H9 (cell line): Measurements from ENCODE around the gene ST6GALNAC6. TPM values are rescaled to one million over a fixed set of nuclear protein-coding genes. Genes with fewer than 3 reads are reported as not detected.

ENCODE experiments used
- DNase-seq: peaks from one replicate; pipeline ENCODE4 v3.0.0-alpha.2; 2017
- H2AFZ ChIP-seq: one replicate; pipeline ENCODE4 v1.6.1; 2013; ENCODE audit warnings: mild to moderate bottlenecking, low read length, control low read depth, moderate library complexity
- H2AK5ac ChIP-seq: 2 replicates; pipeline ENCODE4 v1.6.1; 2013; ENCODE audit warnings: low read length, control low read depth, mixed read lengths; ENCODE audit not compliant: insufficient read length
- H2BK120ac ChIP-seq: one replicate; pipeline ENCODE4 v1.6.1; 2013; ENCODE audit warnings: low read depth, mild to moderate bottlenecking, low read length, control low read depth, inconsistent platforms; ENCODE audit not compliant: poor library complexity, severe bottlenecking
- H2BK12ac ChIP-seq: 2 replicates; pipeline ENCODE4 v1.6.1; 2013; ENCODE audit warnings: low read length, control low read depth, mixed read lengths, low read depth; ENCODE audit not compliant: insufficient read length
- H2BK15ac ChIP-seq: 2 replicates; pipeline ENCODE4 v1.6.1; 2013; ENCODE audit warnings: low read depth, low read length, control low read depth
- H2BK20ac ChIP-seq: one replicate; pipeline ENCODE4 v1.6.1; 2013; ENCODE audit warnings: low read depth, mild to moderate bottlenecking, low read length, control low read depth, inconsistent platforms; ENCODE audit not compliant: poor library complexity, severe bottlenecking
- H2BK5ac ChIP-seq: 2 replicates; pipeline ENCODE4 v1.6.1; 2013; ENCODE audit warnings: low read length, control low read depth, mixed read lengths; ENCODE audit not compliant: insufficient read length
- H3K14ac ChIP-seq: 2 replicates; pipeline ENCODE4 v1.6.1; 2013; ENCODE audit warnings: low read length, control low read depth; ENCODE audit not compliant: insufficient read depth
- H3K18ac ChIP-seq: 2 replicates; pipeline ENCODE4 v1.6.1; 2013; ENCODE audit warnings: low read depth, mild to moderate bottlenecking, mixed read lengths, low read length, control low read depth; ENCODE audit not compliant: insufficient read length
- H3K23ac ChIP-seq: 2 replicates; pipeline ENCODE4 v1.6.1; 2013; ENCODE audit warnings: low read length, control low read depth, mixed read lengths, low read depth; ENCODE audit not compliant: insufficient read length
- H3K23me2 ChIP-seq: 2 replicates; pipeline ENCODE4 v1.6.1; 2013; ENCODE audit warnings: low read depth, mild to moderate bottlenecking, mixed read lengths, low read length, control low read depth; ENCODE audit not compliant: insufficient read length, poor library complexity, severe bottlenecking
- H3K27ac ChIP-seq: 2 replicates; pipeline ENCODE4 v1.5.1; 2013; ENCODE audit warnings: low read length, control low read depth, mixed read lengths, low read depth; ENCODE audit not compliant: insufficient read length
- H3K27me3 ChIP-seq: 2 replicates; pipeline ENCODE4 v1.6.1; 2013; ENCODE audit warnings: low read length, control low read depth, inconsistent platforms; ENCODE audit not compliant: insufficient read depth
- H3K4ac ChIP-seq: 2 replicates; pipeline ENCODE4 v1.6.1; 2013; ENCODE audit warnings: low read depth, mild to moderate bottlenecking, control low read depth, inconsistent platforms, low read length, moderate library complexity
- H3K4me1 ChIP-seq: 2 replicates; pipeline ENCODE4 v1.6.1; 2013; ENCODE audit warnings: low read length, control low read depth, inconsistent platforms; ENCODE audit not compliant: insufficient read depth
- H3K4me2 ChIP-seq: 2 replicates; pipeline ENCODE4 v1.6.1; 2013; ENCODE audit warnings: low read length, control low read depth, mixed read lengths; ENCODE audit not compliant: insufficient read length, insufficient read depth
- H3K56ac ChIP-seq: 2 replicates; pipeline ENCODE4 v1.6.1; 2013; ENCODE audit warnings: low read depth, mild to moderate bottlenecking, mixed read lengths, low read length, control low read depth; ENCODE audit not compliant: insufficient read length
- H3K79me1 ChIP-seq: 2 replicates; pipeline ENCODE4 v1.6.1; 2013; ENCODE audit warnings: low read depth, mild to moderate bottlenecking, moderate library complexity, low read length, control low read depth, inconsistent platforms; ENCODE audit not compliant: insufficient read depth, poor library complexity, severe bottlenecking
- H3K79me2 ChIP-seq: 2 replicates; pipeline ENCODE4 v1.6.1; 2013; ENCODE audit warnings: low read length, control low read depth, inconsistent platforms; ENCODE audit not compliant: insufficient read depth
- H3K9ac ChIP-seq: 2 replicates; pipeline ENCODE4 v1.6.1; 2013; ENCODE audit warnings: low read length, control low read depth, mixed read lengths; ENCODE audit not compliant: insufficient read length; ENCODE audit errors: extremely low read depth
- H3K9me3 ChIP-seq: one replicate; pipeline ENCODE4 v1.6.1; 2013; ENCODE audit warnings: low read depth, low read length, inconsistent platforms; ENCODE audit not compliant: control insufficient read depth
- H3T11ph ChIP-seq: one replicate; pipeline ENCODE4 v1.6.1; 2013; ENCODE audit warnings: mild to moderate bottlenecking, low read length, control low read depth, inconsistent platforms
- H4K20me1 ChIP-seq: one replicate; pipeline ENCODE4 v1.6.1; 2013; ENCODE audit not compliant: control insufficient read depth, insufficient read length, insufficient read depth
- H4K5ac ChIP-seq: 2 replicates; pipeline ENCODE4 v1.6.1; 2013; ENCODE audit warnings: low read depth, mild to moderate bottlenecking, mixed read lengths, low read length, control low read depth; ENCODE audit not compliant: insufficient read length
- H4K8ac ChIP-seq: replicated peaks from 2 replicates; pipeline ENCODE4 v1.6.1; 2013; ENCODE audit warnings: low read length, control low read depth, mixed read lengths, low read depth; ENCODE audit not compliant: insufficient read length
- H4K91ac ChIP-seq: 2 replicates; pipeline ENCODE4 v1.6.1; 2013; ENCODE audit warnings: low read depth, mild to moderate bottlenecking, moderate library complexity, mixed read lengths, low read length, control low read depth; ENCODE audit not compliant: insufficient read length
- H3K27ac Mint-ChIP-seq, 3 experiments: 2 replicates in 2 of 3; 3 replicates in 1 of 3; pipeline ENCODE4 v1.8.0; 2020 to 2021; ENCODE audit warnings: mixed read lengths in 3 of 3, mild to moderate bottlenecking in 1 of 3, moderate library complexity in 1 of 3
- H3K27me3 Mint-ChIP-seq: 2 replicates; pipeline ENCODE4 v1.8.0; 2021; ENCODE audit warnings: low read depth, mild to moderate bottlenecking, moderate library complexity, mixed read lengths
- H3K36me3 Mint-ChIP-seq, 3 experiments: 2 replicates in 2 of 3; 3 replicates in 1 of 3; pipeline ENCODE4 v1.8.0; 2020 to 2021; ENCODE audit warnings: low read depth in 3 of 3, mixed read lengths in 3 of 3; ENCODE audit not compliant: insufficient read depth in 1 of 3
- H3K4me1 Mint-ChIP-seq, 2 experiments: 2 replicates each; pipeline ENCODE4 v1.8.0; 2020; ENCODE audit warnings: mixed read lengths in 2 of 2
- H3K4me3 Mint-ChIP-seq, 2 experiments: 2 replicates in 1 of 2; 3 replicates in 1 of 2; pipeline ENCODE4 v1.8.0; 2020 to 2021; ENCODE audit warnings: mild to moderate bottlenecking in 2 of 2, mixed read lengths in 2 of 2, moderate library complexity in 1 of 2
- H3K9me3 Mint-ChIP-seq, 2 experiments: 2 replicates in 1 of 2; 3 replicates in 1 of 2; pipeline ENCODE4 v1.8.0; 2020; ENCODE audit warnings: mild to moderate bottlenecking in 2 of 2, mixed read lengths in 2 of 2, moderate library complexity in 1 of 2
- WGBS: extraction: QIAGEN DNeasy Blood & Tissue Kit; methylation state at CpG from one replicate; pipeline ENCODE4 v1.1.7; 2013; ENCODE audit warnings: missing lambda C conversion rate, low lambda C conversion rate, mixed read lengths; ENCODE audit not compliant: insufficient read length; ENCODE audit errors: extremely low coverage; 5-methylcytosine and 5-hydroxymethylcytosine counted together
- total RNA-seq: library from RNA; stranded (reverse); gene quantifications from 2 replicates; pipeline ENCODE4 v1.2.1, GENCODE V29; 2021
- TF ChIP-seq, protein P1 (sequence below): fragments of 200-600 bp; sonication (generic); conservative IDR thresholded peaks from 3 replicates; pipeline ENCODE4 v1.8.0; 2021; ENCODE audit warnings: antibody characterized with exemption, mild to moderate bottlenecking

Gene ST6GALNAC6
- total RNA-seq, 1 experiment from 2014 or later, result 29.8 TPM

GRCh38 chr9:127923771-127924170, 24.4 kb upstream of the ST6GALNAC6 start:
- H4K5ac ChIP-seq, result no peak overlapping the region
- H2BK12ac ChIP-seq, result no peak overlapping the region
- no peak overlapping the region for H2BK120ac ChIP-seq
- WGBS, result no CpG with 5 or more reads among the region's 8 CpGs
- H2AFZ ChIP-seq, result no peak overlapping the region
- H3K23ac ChIP-seq, result no peak overlapping the region
- no peak overlapping the region for H2BK15ac ChIP-seq
- H4K8ac ChIP-seq, result no peak overlapping the region
- H2AK5ac ChIP-seq, result no peak overlapping the region
- no peaks in the 10 kb centered on the region; a peak in 1 of 5 replicates for H3K9me3 Mint-ChIP-seq
- H3K9me3 ChIP-seq, result no peaks in the 10 kb centered on the region
- no peak overlapping the region for H3K4me2 ChIP-seq
- no peak overlapping the region for H2BK5ac ChIP-seq
- H3K56ac ChIP-seq, result no peak overlapping the region
- no peak overlapping the region for H2BK20ac ChIP-seq
- no peak overlapping the region for H3K9ac ChIP-seq
- H3K27ac ChIP-seq, result no peak overlapping the region
- H3K36me3 Mint-ChIP-seq, result peaks cover 2 to 6% (median 6%) of the 10 kb centered on the region in 3 experiments; a peak in 6 of 7 replicates
- H3K23me2 ChIP-seq, result peaks cover 12% of the 10 kb centered on the region
- H3K4me1 Mint-ChIP-seq, result peaks cover 4 to 12% of the 10 kb centered on the region in 2 experiments
- H3K14ac ChIP-seq, result no peak overlapping the region
- H3K27me3 Mint-ChIP-seq, result peaks cover 25% of the 10 kb centered on the region
- H3K4me3 Mint-ChIP-seq, result no peak overlapping the region
- no peaks in the 10 kb centered on the region for H4K20me1 ChIP-seq
- no peaks in the 10 kb centered on the region for H3K79me1 ChIP-seq
- H3K79me2 ChIP-seq, result no peaks in the 10 kb centered on the region
- no peak overlapping the region for H3K18ac ChIP-seq
- TF ChIP-seq, protein P1, sequence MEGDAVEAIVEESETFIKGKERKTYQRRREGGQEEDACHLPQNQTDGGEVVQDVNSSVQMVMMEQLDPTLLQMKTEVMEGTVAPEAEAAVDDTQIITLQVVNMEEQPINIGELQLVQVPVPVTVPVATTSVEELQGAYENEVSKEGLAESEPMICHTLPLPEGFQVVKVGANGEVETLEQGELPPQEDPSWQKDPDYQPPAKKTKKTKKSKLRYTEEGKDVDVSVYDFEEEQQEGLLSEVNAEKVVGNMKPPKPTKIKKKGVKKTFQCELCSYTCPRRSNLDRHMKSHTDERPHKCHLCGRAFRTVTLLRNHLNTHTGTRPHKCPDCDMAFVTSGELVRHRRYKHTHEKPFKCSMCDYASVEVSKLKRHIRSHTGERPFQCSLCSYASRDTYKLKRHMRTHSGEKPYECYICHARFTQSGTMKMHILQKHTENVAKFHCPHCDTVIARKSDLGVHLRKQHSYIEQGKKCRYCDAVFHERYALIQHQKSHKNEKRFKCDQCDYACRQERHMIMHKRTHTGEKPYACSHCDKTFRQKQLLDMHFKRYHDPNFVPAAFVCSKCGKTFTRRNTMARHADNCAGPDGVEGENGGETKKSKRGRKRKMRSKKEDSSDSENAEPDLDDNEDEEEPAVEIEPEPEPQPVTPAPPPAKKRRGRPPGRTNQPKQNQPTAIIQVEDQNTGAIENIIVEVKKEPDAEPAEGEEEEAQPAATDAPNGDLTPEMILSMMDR, result no peak
- no peak overlapping the region for H3T11ph ChIP-seq
- H3K27me3 ChIP-seq, result no peaks in the 10 kb centered on the region
- no peak overlapping the region for H3K4ac ChIP-seq
- no peak overlapping the region for H3K27ac Mint-ChIP-seq
- H4K91ac ChIP-seq, result no peak overlapping the region
- H3K4me1 ChIP-seq, result peaks cover 2% of the 10 kb centered on the region; the same call in 1 of the 2 replicates
- DNase-seq, result no peak
